HG03439 (cell line): ENCODE measurements around the gene NUP153.
"Not testable (repeated sequence)": the region's sequence is repeated elsewhere in the genome, so short reads cannot be mapped to it uniquely, and the experiment has no call there.

Experiments used
- ATAC-seq: cut with Tn5 transposase; IDR thresholded peaks from one replicate; pipeline ENCODE4 v1.9.1; 2021; ENCODE audit warnings: mild to moderate bottlenecking, moderate library complexity; ENCODE audit not compliant: unreplicated experiment

The NUP153 gene

GRCh38 chr6:17706580-17707370, at the start of gene NUP153:
TSS of gene NUP153 (minus strand) at chr6:17706925. CDS start at chr6:17706387, 538 bp downstream.
- ATAC-seq, result peak; percentile 69

- no peak for ATAC-seq
Observed at GRCh38 chr6:17754254-17754653, 47.5 kb upstream of the NUP153 start.

GRCh38 chr6:17745324-17745723, 38.6 kb upstream of the NUP153 start:
- not testable (repeated sequence) for ATAC-seq

- not testable (repeated sequence) for ATAC-seq
Observed at GRCh38 chr6:17744757-17745308, 38.1 kb upstream of the NUP153 start.

GRCh38 chr6:17744019-17744756, 37.5 kb upstream of the NUP153 start:
- ATAC-seq, result no peak

GRCh38 chr6:17741507-17741906, 34.8 kb upstream of the NUP153 start:
- ATAC-seq, result no peak

GRCh38 chr6:17740559-17741220, 34.0 kb upstream of the NUP153 start:
- no peak for ATAC-seq

- ATAC-seq, result no peak
Observed at GRCh38 chr6:17737704-17738252, 31.1 kb upstream of the NUP153 start.

- ATAC-seq, result not testable (repeated sequence)
Observed at GRCh38 chr6:17735311-17735710, 28.6 kb upstream of the NUP153 start.

- no peak for ATAC-seq
Observed at GRCh38 chr6:17730078-17730704, 23.5 kb upstream of the NUP153 start.

- no peak for ATAC-seq
Observed at GRCh38 chr6:17729223-17730077, 22.7 kb upstream of the NUP153 start.

GRCh38 chr6:17728551-17729222, 22.0 kb upstream of the NUP153 start:
- ATAC-seq, result no peak

GRCh38 chr6:17725083-17725482, 18.4 kb upstream of the NUP153 start:
- ATAC-seq, result no peak

GRCh38 chr6:17724341-17724740, 17.6 kb upstream of the NUP153 start:
- no peak for ATAC-seq

GRCh38 chr6:17721671-17722070, 14.9 kb upstream of the NUP153 start:
- ATAC-seq, result no peak

GRCh38 chr6:17719323-17720041, 12.8 kb upstream of the NUP153 start:
- no peak for ATAC-seq

GRCh38 chr6:17716221-17716620, 9.5 kb upstream of the NUP153 start:
- no peak for ATAC-seq
